K562 (cell line): ENCODE data around the gene TMPRSS9. TPM values are rescaled to one million over a fixed set of nuclear protein-coding genes. Genes with fewer than 3 reads are reported as not detected.

ENCODE experiments used
- BCOR ChIP-seq: fragments of 450-650 bp; IDR thresholded peaks from 2 replicates; pipeline ENCODE4 v1.6.1; 2016
- GTF2A2 ChIP-seq: IDR thresholded peaks from 2 replicates; pipeline ENCODE4 v1.6.1; 2016; ENCODE audit warnings: mild to moderate bottlenecking, missing genetic modification characterization, missing compliant biosample characterization
- KDM4B ChIP-seq, 2 experiments: fragments of 450-650 bp in 1 of 2; sonication (generic) in 1 of 2; IDR thresholded peaks; 2 replicates each; pipeline ENCODE4 v1.6.1; 2016 to 2017; ENCODE audit warnings: borderline replicate concordance in 2 of 2, antibody characterized with exemption in 1 of 2, low read depth in 1 of 2, mild to moderate bottlenecking in 1 of 2
- KLF6 ChIP-seq: fragments of 250-450 bp; sonication (Bioruptor Pico); IDR thresholded peaks from 2 replicates; pipeline ENCODE4 v1.4.0; 2020; ENCODE audit warnings: mild to moderate bottlenecking, moderate library complexity, borderline replicate concordance
- NR2F6 ChIP-seq: fragments of 450-650 bp; formaldehyde crosslinking; IDR thresholded peaks from 2 replicates; pipeline ENCODE4 v1.4.0; 2020; ENCODE audit warnings: mild to moderate bottlenecking
- RBM14 ChIP-seq: fragments of 200-400 bp; formaldehyde crosslinking; IDR thresholded peaks from 2 replicates; pipeline ENCODE4 v1.6.1; 2018; ENCODE audit warnings: low read depth, mild to moderate bottlenecking, low read length, moderate library complexity, borderline replicate concordance; ENCODE audit not compliant: insufficient read depth
- RBM39 ChIP-seq: fragments of 200-400 bp; formaldehyde crosslinking; optimal IDR thresholded peaks from 2 replicates; pipeline ENCODE3; 2018; ENCODE audit warnings: low read depth, low read length
- SAP30 ChIP-seq: fragments of 200-600 bp; sonication (generic); IDR thresholded peaks from 2 replicates; pipeline ENCODE4 v1.6.1; 2012; ENCODE audit warnings: borderline replicate concordance, low read depth, mild to moderate bottlenecking, moderate library complexity, low read length, control low read depth, inconsistent platforms; ENCODE audit not compliant: insufficient read depth, poor library complexity, severe bottlenecking
- ZNF184 ChIP-seq: sonication (generic); formaldehyde crosslinking; IDR thresholded peaks from 2 replicates; pipeline ENCODE4 v1.5.0; 2020; ENCODE audit warnings: missing genetic modification reagents
- polyA plus RNA-seq, 8 experiments: library from polyadenylated mRNA; depleted of rRNA in 4 of 8; stranded (reverse) in 5 of 8; unstranded in 3 of 8; fragments of >200 nt; fragmentation: Nextera tagmentation in 2 of 8; fragmentation: Illumina TruSeq in 1 of 8; extraction: Ambion mirVana in 2 of 8; extraction: Trizol in 1 of 8; gene quantifications; 2 replicates each; pipeline versions ENCODE4 v1.2.1 to v1.2.3, GENCODE V29; 2011 to 2014; ENCODE audit warnings: inconsistent platforms in 1 of 8, missing spikeins in 1 of 8
- total RNA-seq, 7 experiments: library from RNA; depleted of rRNA in 6 of 7; stranded (reverse); fragments of >200 nt in 6 of 7; fragmentation: Illumina TruSeq in 2 of 7; extraction: Trizol in 2 of 7; gene quantifications; 2 replicates each; pipeline versions ENCODE4 v1.2.1 to v1.2.3, GENCODE V29; 2011 to 2021; ENCODE audit warnings: low replicate concordance in 1 of 7
- TF ChIP-seq, protein P1 (sequence below): sonication (generic); formaldehyde crosslinking; IDR thresholded peaks from 2 replicates; pipeline ENCODE4 v1.8.1; 2023; ENCODE audit warnings: mild to moderate bottlenecking, missing genetic modification reagents
- TF ChIP-seq, protein P2 (sequence below): fragments of 200-800 bp; sonication (Bioruptor generic); IDR thresholded peaks from 2 replicates; pipeline ENCODE4 v1.6.1; 2016; ENCODE audit warnings: missing genetic modification characterization, missing compliant biosample characterization
- TF ChIP-seq, protein P3 (sequence below): fragments of 450-650 bp; IDR thresholded peaks from 2 replicates; pipeline ENCODE4 v1.7.0; 2016; ENCODE audit warnings: borderline replicate concordance
- TF ChIP-seq, protein P4 (sequence below): fragments of 250-450 bp; sonication (Bioruptor Pico); IDR thresholded peaks from 2 replicates; pipeline ENCODE4 v1.4.0; 2020; ENCODE audit warnings: mild to moderate bottlenecking, moderate library complexity

Gene TMPRSS9
- total and polyA plus RNA-seq, 9 of the 15 experiments (the other 6 are each of a cell fraction or from before 2014, with no cell fraction given) = 0.01 to 0.03 TPM; not detected in 7

DNA sequence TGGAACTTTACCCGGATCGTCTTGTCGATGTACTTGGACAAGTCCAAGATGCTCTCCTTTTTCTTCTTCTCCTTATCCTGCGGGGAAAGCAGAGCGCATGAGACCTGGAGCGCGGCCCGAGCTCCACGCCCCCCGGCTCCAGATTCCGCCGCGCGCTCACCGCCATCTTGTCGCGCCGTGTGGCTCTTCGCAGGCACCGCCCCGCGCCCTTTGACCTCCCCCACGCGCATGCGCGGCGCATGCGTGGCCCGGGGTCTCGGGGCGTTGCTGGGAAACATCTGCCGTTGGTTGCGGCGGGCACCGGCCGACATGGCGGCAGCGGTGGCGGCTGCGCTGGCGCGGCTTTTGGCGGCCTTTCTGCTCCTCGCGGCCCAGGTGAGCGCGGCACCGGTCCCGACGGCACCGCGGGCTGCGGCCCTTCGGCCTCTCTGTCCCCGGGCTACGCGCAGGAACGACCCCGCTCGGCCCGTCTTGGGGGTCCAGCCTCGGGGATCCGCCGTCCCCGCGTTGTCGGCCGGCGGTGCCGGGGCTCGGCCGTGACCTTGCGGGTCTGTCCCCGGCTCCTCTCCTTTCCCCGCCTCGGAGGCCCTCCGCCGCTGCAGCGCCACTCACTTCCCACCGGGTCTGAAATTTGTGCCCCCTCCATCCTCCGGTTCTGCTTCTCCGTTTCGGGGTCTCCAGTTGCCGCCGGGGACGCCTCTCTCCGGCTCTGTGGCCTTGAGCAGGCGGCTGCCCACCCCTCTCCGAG is 31.5 kb upstream of the TMPRSS9 start, which contains the start of the genes LSM7 and SPPL2B (continued):
- TF ChIP-seq, protein P1, sequence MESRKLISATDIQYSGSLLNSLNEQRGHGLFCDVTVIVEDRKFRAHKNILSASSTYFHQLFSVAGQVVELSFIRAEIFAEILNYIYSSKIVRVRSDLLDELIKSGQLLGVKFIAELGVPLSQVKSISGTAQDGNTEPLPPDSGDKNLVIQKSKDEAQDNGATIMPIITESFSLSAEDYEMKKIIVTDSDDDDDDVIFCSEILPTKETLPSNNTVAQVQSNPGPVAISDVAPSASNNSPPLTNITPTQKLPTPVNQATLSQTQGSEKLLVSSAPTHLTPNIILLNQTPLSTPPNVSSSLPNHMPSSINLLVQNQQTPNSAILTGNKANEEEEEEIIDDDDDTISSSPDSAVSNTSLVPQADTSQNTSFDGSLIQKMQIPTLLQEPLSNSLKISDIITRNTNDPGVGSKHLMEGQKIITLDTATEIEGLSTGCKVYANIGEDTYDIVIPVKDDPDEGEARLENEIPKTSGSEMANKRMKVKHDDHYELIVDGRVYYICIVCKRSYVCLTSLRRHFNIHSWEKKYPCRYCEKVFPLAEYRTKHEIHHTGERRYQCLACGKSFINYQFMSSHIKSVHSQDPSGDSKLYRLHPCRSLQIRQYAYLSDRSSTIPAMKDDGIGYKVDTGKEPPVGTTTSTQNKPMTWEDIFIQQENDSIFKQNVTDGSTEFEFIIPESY (CRISPR knock-in tag) = no peak
- TF ChIP-seq ZNF184 (CRISPR knock-in tag) = no peak
- TF ChIP-seq KDM4B (IDR thresholded peaks at IDR 0.05; ENCODE audit: borderline replicate concordance in 2 of 2, low read depth in 1 of 2) = 0 out of 4 replicates have a peak, but pooled peaks of 1 of the 2 experiments have one; percentile 51
- TF ChIP-seq KLF6 (CRISPR knock-in tag) = no peak
- TF ChIP-seq, protein P2, sequence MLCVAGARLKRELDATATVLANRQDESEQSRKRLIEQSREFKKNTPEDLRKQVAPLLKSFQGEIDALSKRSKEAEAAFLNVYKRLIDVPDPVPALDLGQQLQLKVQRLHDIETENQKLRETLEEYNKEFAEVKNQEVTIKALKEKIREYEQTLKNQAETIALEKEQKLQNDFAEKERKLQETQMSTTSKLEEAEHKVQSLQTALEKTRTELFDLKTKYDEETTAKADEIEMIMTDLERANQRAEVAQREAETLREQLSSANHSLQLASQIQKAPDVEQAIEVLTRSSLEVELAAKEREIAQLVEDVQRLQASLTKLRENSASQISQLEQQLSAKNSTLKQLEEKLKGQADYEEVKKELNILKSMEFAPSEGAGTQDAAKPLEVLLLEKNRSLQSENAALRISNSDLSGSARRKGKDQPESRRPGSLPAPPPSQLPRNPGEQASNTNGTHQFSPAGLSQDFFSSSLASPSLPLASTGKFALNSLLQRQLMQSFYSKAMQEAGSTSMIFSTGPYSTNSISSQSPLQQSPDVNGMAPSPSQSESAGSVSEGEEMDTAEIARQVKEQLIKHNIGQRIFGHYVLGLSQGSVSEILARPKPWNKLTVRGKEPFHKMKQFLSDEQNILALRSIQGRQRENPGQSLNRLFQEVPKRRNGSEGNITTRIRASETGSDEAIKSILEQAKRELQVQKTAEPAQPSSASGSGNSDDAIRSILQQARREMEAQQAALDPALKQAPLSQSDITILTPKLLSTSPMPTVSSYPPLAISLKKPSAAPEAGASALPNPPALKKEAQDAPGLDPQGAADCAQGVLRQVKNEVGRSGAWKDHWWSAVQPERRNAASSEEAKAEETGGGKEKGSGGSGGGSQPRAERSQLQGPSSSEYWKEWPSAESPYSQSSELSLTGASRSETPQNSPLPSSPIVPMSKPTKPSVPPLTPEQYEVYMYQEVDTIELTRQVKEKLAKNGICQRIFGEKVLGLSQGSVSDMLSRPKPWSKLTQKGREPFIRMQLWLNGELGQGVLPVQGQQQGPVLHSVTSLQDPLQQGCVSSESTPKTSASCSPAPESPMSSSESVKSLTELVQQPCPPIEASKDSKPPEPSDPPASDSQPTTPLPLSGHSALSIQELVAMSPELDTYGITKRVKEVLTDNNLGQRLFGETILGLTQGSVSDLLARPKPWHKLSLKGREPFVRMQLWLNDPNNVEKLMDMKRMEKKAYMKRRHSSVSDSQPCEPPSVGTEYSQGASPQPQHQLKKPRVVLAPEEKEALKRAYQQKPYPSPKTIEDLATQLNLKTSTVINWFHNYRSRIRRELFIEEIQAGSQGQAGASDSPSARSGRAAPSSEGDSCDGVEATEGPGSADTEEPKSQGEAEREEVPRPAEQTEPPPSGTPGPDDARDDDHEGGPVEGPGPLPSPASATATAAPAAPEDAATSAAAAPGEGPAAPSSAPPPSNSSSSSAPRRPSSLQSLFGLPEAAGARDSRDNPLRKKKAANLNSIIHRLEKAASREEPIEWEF (CRISPR knock-in tag) = no peak
- TF ChIP-seq BCOR = no peak
- TF ChIP-seq SAP30 = peak; percentile 88
- no peak for TF ChIP-seq GTF2A2 (tag)
- TF ChIP-seq RBM14 = 0 out of 2 replicates have a peak, but pooled peaks have one; percentile 15
- TF ChIP-seq, protein P3, sequence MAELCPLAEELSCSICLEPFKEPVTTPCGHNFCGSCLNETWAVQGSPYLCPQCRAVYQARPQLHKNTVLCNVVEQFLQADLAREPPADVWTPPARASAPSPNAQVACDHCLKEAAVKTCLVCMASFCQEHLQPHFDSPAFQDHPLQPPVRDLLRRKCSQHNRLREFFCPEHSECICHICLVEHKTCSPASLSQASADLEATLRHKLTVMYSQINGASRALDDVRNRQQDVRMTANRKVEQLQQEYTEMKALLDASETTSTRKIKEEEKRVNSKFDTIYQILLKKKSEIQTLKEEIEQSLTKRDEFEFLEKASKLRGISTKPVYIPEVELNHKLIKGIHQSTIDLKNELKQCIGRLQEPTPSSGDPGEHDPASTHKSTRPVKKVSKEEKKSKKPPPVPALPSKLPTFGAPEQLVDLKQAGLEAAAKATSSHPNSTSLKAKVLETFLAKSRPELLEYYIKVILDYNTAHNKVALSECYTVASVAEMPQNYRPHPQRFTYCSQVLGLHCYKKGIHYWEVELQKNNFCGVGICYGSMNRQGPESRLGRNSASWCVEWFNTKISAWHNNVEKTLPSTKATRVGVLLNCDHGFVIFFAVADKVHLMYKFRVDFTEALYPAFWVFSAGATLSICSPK = no peak
- TF ChIP-seq RBM39 = no peak
- no peak for TF ChIP-seq NR2F6 (CRISPR knock-in tag)
- TF ChIP-seq, protein P4, sequence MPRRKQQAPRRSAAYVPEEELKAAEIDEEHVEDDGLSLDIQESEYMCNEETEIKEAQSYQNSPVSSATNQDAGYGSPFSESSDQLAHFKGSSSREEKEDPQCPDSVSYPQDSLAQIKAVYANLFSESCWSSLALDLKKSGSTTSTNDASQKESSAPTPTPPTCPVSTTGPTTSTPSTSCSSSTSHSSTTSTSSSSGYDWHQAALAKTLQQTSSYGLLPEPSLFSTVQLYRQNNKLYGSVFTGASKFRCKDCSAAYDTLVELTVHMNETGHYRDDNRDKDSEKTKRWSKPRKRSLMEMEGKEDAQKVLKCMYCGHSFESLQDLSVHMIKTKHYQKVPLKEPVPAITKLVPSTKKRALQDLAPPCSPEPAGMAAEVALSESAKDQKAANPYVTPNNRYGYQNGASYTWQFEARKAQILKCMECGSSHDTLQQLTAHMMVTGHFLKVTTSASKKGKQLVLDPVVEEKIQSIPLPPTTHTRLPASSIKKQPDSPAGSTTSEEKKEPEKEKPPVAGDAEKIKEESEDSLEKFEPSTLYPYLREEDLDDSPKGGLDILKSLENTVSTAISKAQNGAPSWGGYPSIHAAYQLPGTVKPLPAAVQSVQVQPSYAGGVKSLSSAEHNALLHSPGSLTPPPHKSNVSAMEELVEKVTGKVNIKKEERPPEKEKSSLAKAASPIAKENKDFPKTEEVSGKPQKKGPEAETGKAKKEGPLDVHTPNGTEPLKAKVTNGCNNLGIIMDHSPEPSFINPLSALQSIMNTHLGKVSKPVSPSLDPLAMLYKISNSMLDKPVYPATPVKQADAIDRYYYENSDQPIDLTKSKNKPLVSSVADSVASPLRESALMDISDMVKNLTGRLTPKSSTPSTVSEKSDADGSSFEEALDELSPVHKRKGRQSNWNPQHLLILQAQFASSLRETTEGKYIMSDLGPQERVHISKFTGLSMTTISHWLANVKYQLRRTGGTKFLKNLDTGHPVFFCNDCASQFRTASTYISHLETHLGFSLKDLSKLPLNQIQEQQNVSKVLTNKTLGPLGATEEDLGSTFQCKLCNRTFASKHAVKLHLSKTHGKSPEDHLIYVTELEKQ (CRISPR knock-in tag) = no peak
